ENCODE measurements around the gene PLA2G3. TPM values are rescaled to one million over a fixed set of nuclear protein-coding genes. Genes with fewer than 3 reads are reported as not detected.

Gene PLA2G3
- total RNA-seq, 1 experiment from 2014 or later: 8.2 TPM

DNA sequence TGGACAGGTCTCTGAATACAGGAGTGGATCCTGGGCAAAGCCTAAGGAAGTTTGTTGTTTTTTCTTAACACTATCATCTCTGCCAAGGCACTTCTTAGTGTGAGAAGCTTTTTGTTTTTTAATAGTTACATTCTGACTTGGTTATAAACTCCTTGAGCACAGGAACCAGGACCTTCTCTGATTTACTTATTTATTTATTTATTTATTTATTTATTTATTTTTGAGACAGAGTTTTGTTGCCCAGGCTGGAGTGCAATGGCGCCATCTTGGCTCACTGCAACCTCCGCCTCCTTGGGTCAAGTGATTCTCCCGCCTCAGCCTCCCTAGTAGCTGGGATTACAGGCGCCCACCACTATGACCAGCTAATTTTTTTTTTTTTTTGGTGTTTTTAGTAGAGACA lies 30.7 kb upstream of the PLA2G3 start:
- Histone ChIP-seq H3K27ac (ENCODE audit: insufficient read length, low read depth, low read length) (no peak overlapping the region), H3K79me2 (ENCODE audit: insufficient read depth, low read length) (no peaks in the 10 kb centered on the region), H3K4ac (ENCODE audit: low read depth, low read length) (no peak overlapping the region), H4K8ac (replicated peaks; ENCODE audit: insufficient read length, low read depth, low read length) (no peak overlapping the region), H2BK5ac (ENCODE audit: insufficient read length, low read length) (no peak overlapping the region), H3K18ac (ENCODE audit: insufficient read length, low read depth, low read length) (no peak overlapping the region), H3K9me3 (ENCODE audit: control insufficient read depth, low read depth, low read length) (no peaks in the 10 kb centered on the region), H3K4me2 (ENCODE audit: insufficient read depth, insufficient read length, low read length) (no peak overlapping the region), H2AFZ (ENCODE audit: low read length) (no peak overlapping the region), H3K56ac (ENCODE audit: insufficient read length, low read depth, low read length) (no peak overlapping the region), H3K23ac (ENCODE audit: insufficient read length, low read depth, low read length) (no peak overlapping the region), H4K20me1 (ENCODE audit: control insufficient read depth, insufficient read depth, insufficient read length) (no peaks in the 10 kb centered on the region), H4K91ac (ENCODE audit: insufficient read length, low read depth, low read length) (no peak overlapping the region), H3K79me1 (ENCODE audit: insufficient read depth, low read depth, low read length, poor library complexity, severe bottlenecking) (peaks cover 3% of the 10 kb centered on the region), H2BK15ac (ENCODE audit: low read depth, low read length) (no peak overlapping the region), H3K27me3 (ENCODE audit: insufficient read depth, low read length) (no peaks in the 10 kb centered on the region), H2BK20ac (ENCODE audit: low read depth, low read length, poor library complexity, severe bottlenecking) (no peak overlapping the region), H3K9ac (ENCODE audit: extremely low read depth, insufficient read length, low read length) (no peak overlapping the region), H3K14ac (ENCODE audit: insufficient read depth, low read length) (no peak overlapping the region), H2BK12ac (ENCODE audit: insufficient read length, low read depth, low read length) (no peak overlapping the region), H2BK120ac (ENCODE audit: low read depth, low read length, poor library complexity, severe bottlenecking) (no peak overlapping the region), H3T11ph (ENCODE audit: low read length) (no peak overlapping the region), H3K23me2 (ENCODE audit: insufficient read length, low read depth, low read length, poor library complexity, severe bottlenecking) (no peaks in the 10 kb centered on the region), H4K5ac (ENCODE audit: insufficient read length, low read depth, low read length) (no peak overlapping the region), H2AK5ac (ENCODE audit: insufficient read length, low read length) (no peak overlapping the region), H3K4me1 (ENCODE audit: insufficient read depth, low read length) (no peaks in the 10 kb centered on the region)
- Mint-ChIP-seq H3K4me1 (peaks cover 4 to 5% of the 10 kb centered on the region in 2 experiments; a peak in 2 of 4 replicates), H3K36me3 (ENCODE audit: insufficient read depth in 1 of 3, low read depth in 3 of 3) (peaks cover 4 to 8% (median 8%) of the 10 kb centered on the region in 3 experiments; a peak in 5 of 7 replicates), H3K4me3 (no peak overlapping the region), H3K27ac (no peak overlapping the region), H3K9me3 (no peaks in the 10 kb centered on the region), H3K27me3 (ENCODE audit: low read depth) (no peaks in the 10 kb centered on the region)
- TF ChIP-seq, protein P1, sequence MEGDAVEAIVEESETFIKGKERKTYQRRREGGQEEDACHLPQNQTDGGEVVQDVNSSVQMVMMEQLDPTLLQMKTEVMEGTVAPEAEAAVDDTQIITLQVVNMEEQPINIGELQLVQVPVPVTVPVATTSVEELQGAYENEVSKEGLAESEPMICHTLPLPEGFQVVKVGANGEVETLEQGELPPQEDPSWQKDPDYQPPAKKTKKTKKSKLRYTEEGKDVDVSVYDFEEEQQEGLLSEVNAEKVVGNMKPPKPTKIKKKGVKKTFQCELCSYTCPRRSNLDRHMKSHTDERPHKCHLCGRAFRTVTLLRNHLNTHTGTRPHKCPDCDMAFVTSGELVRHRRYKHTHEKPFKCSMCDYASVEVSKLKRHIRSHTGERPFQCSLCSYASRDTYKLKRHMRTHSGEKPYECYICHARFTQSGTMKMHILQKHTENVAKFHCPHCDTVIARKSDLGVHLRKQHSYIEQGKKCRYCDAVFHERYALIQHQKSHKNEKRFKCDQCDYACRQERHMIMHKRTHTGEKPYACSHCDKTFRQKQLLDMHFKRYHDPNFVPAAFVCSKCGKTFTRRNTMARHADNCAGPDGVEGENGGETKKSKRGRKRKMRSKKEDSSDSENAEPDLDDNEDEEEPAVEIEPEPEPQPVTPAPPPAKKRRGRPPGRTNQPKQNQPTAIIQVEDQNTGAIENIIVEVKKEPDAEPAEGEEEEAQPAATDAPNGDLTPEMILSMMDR (conservative IDR thresholded peaks at IDR 0.05): no peak
- WGBS (ENCODE audit: extremely low coverage, insufficient read length, low lambda C conversion rate): no CpG with 5 or more reads among the region's 4 CpGs
- DNase-seq: no peak
